ENCODE data around the gene ZNF579.
"Not testable (repeated sequence)": the region's sequence is repeated elsewhere in the genome, so short reads cannot be mapped to it uniquely, and the experiment has no call there.

ZNF579 gene

DNA sequence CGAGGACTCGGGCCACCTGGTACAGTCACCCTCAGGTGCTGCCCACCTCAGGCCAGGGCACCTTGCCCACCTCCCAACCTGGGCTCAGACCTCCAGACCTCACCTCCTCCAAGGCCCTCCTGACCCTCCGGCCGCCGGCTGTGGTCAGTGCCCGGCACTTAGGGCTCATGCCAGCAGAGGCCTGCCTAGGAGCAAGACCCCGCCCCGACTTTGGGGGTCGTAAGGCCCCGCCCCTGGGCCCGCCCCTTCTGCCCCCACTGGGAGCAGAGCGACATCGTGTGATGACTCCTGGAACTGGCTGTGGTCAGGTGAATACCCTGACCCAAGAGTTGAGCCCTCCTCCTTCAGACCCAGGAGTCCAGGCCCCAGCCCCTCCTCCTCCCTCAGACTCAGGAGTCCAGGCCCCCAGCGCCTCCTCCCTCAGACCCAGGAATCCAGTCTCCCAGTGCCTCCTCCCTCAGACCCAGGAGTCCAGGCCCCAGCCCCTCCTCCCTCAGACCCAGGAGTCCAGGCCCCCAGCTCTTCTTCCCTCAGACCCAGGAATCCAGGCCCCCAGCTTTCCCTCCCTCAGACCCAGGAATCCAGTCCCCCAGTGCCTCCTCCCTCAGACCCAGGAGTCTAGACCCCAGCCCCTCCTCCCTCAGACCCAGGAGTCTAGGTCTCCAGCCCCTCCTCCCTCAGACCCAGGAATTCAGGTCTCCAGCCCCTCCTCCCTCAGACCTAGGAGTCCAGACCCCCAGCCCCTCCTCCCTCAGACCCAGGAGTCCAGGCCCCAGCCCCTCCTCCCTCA, 43.5 kb downstream of the ZNF579 start, which contains the start of gene SBK2:
SBK2 (minus strand) TSS at position 183 of the 790 bp plus-strand sequence. CDS start 839 bp downstream, outside the sequence.
- DNase-seq: no peak

DNA sequence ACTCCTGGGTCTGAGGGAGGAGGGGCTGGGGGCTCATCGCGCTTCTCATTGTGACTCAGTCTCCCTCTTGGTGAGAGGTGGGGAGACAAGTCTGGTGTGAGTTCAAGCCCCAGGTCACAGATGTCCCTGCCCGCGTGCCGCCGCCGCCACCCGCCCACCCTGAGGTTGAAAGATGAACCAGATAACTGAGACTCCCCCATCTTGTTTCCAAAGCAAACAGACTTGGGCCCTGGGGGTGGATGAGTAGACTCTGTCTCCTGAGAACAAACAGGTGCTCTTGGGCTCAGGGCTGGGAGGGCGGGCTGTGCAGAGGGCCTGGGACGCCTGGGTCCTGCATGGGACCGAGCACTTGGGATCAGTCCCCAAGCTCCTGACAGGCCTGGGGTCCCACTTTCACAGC, 44.3 kb downstream of the ZNF579 start:
- no peak for DNase-seq

DNA sequence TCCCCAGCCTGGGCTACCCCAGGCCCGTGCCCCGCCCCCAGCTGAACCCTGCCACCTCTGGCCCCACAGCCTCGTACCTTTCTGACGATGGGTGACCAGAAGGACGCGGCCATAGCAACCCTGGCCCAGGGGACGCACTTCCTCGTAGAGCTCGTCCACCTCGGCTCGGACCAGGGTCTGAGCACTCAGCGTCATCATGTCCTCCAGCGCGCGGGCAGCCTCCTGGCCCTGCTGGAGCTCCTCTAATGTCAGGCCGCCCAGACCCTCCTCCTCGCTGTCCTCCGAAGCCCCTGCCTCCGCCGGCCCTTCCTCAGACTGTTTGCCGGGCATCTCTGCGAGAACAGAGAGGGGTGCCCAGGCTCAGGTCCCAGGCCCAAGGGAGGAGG, 44.7 kb downstream of the ZNF579 start:
- no peak for DNase-seq

DNA sequence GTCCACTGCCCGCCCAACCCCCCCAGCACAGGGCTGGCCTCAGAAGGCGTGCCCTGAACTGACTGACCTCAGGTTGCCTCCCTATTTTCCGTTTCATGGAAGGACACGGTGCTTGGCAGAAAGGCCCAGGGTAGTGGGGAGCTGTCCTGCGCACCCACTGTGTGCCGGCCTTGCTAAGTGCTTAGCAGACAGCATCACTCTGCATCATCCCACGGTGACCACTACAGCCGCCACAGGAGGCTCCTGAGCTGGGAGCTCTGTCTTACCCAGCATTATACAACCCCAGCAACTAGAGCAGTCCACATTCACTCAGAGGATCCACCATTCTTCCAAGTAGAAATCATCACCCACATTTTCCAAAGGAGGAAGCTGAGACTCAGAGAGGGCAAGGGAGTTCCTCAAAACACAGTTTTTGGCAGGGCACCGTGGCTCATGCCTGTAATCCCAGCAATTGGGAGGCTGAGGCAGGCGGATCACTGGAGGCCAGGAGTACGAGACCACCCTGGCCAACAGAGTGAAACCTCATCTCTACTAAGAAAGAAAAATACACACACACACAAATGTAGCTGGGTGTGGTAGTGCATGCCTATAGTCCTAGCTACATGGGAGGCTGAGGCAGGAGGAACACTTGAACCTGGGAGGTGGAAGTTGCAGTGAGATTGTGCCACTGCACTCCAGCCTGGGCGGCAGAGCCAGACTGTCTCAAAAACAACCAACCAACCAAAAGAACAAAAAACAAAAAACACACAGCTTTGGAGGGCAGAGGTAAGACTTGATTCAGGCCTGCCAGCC, 45.3 kb downstream of the ZNF579 start:
- DNase-seq: no peak

DNA sequence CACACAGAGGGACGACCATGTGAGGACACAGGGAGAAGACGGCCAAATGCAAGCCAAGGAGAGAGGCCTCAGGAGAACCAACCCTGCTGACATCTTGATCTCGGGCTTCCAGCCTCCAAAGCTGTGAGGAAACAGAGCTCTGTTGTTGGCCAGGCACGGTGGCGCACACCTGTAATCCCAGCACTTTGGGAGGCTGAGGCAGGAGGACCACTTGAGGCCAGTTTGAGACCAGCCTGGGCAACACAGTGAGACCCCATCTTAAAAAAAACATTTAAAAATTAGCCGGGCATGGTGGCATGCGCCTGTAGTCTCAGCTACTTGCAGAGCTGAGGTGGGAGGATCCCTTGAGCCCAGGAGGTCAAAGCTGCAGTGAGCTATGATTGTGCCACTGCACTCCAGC, 46.4 kb downstream of the ZNF579 start:
- DNase-seq: not testable (repeated sequence)

DNA sequence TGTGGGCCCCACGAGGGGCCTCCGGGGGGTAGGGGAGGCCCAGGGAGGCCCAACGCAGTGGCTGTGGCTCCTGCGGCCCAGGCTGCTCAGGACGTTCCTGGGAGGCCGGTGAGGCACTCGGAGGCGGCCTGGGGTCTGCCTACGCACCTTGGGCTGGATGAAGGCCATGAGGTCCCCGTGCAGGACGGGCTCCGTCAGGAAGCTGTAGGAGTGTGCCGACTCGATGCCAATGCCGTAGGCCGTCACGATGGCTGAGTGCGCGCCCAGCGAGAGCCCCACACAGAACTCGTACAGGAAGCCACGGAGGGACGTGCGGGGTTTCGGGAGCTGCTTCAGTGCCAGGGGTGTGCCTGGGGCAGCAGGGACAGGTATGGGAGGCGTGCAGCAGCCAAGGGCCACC, 49.7 kb downstream of the ZNF579 start:
- DNase-seq: no peak

DNA sequence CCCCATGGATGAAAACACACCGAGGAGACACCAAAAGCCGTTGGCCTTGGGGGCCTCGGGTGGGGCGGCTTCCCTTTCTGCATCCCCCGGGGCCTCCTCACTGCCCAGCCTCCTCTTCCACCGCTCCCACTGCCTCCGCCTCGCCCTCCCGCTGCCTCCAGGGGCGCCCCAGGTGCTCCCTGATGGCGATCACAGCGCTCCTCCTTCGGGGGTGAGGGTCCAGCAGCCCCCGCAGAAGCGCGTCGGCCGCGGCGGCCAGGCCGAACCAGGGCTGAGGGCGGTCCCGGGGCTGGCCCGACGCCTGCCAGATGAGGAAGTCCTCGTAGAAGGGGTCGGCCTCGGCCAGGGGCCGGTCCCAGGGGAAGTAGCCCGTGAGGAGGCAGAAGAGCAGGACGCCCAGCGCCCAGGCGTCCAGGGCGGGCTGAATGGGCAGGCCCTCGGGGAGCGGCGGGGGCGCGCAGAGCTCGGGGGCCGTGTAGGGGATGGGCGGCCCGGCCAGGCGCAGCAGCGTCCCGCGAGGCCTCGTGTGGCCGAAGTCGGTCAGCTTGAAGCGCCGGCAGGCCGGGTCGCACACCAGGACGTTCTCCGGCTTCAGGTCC, 50.9 kb downstream of the ZNF579 start:
- no peak for DNase-seq

DNA sequence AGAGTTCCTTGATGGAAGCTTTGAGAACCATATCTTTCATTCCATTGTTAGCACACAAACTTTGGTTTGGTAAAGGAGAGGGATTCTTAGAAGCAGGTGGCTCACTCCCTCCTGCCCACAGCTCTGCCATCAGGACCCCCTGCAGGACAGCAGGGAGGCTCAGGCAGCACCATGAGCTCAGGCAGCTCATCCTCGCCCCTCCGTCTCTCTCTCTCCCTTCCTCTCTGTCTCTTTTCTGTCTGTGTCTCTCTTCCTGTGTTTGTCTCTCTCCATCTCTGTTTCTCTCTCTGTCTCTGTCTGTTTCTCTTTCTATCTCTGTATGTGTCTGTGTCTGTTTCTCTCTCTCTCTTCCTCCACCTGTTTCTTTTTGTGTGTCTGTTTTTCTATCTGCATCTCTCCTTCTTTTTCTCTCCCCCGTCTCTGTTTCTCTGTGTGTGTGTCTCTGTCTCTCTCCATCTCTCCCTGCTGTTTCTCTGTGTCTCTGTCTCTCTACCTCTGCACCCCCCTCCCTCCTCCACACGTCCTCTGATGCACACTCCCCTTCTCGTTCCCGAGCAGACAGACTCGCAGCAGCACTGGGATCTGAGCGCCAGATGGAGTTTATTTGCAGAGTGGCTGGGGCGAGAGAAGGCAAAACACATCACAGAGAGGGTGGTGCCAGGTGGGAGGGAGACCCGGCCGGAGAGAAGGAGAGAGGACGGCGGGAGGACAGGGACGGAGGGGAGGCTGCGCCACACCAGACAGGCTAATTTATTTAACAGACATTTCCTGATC, 52.4 kb downstream of the ZNF579 start:
- DNase-seq: no peak

DNA sequence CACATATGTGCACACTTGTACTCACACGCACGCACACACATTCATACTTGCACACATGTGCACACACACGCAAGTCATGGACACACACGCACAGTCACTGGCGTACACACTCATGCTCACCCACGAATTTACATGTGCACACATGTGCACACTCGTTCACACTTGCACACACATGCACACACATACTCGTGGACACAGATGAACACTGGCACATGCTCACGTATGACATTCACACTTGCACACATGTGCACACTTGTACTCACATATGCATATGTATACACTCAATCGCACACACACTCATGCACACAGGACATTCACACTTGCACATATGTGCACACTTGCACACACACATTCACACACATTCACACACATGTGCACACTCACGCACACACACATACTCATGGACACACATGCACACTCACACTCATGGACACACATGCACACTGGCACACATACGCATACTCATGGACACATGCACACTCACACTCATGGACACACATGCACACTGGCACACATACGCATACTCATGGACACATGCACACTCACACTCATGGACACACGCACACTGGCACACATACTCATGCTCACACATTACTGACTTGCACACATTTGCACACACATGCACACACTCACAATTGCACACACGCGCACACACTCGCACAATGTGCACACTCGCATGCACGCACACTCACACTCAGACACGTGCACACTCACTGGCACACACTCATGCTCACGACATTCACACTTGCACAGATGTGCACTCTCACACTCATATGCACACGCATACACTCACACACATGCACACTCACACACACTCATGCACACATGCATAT, 53.2 kb downstream of the ZNF579 start:
- DNase-seq: no peak

Data from NCI-H1105 (cell line).